ENCODE data around the gene CCDC178.
A peak's percentile ranks its signal among the peaks of the same experiment; 100 is the strongest.
"Not testable (repeated sequence)": the region's sequence is repeated elsewhere in the genome, so short reads cannot be mapped to it uniquely, and the experiment has no call there.

The CCDC178 gene

DNA sequence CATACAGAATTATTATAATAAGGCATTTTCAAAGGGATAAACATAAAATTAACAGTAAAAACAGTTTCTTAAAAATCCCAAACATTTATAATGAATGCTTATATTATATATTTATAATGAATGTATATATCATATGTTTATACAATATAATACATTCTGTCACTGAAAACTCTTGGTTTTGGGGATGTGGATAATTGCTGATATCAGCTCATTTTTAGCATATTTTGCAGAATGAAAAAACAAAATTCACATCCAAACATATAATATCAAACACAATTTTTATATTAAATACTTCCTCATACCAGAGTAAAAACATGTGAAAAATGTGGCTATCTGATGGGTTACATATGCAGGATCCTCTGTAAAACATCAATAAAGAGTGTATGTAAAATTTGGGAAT, 465.0 kb downstream of the CCDC178 start:
- no peak for DNase-seq

DNA sequence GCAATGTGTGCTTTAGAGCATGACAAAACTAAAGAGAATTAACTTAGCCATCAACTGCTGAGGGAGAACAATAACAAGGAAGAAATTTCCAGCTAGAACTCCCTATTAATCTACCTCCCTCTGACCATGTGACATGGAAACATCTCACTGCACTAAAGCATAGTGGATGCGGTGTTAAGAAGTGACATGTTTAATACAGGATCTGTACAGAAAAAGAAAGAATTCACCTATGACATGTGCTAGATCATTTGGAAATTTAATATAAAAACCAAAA, 465.4 kb downstream of the CCDC178 start:
- DNase-seq = no peak

DNA sequence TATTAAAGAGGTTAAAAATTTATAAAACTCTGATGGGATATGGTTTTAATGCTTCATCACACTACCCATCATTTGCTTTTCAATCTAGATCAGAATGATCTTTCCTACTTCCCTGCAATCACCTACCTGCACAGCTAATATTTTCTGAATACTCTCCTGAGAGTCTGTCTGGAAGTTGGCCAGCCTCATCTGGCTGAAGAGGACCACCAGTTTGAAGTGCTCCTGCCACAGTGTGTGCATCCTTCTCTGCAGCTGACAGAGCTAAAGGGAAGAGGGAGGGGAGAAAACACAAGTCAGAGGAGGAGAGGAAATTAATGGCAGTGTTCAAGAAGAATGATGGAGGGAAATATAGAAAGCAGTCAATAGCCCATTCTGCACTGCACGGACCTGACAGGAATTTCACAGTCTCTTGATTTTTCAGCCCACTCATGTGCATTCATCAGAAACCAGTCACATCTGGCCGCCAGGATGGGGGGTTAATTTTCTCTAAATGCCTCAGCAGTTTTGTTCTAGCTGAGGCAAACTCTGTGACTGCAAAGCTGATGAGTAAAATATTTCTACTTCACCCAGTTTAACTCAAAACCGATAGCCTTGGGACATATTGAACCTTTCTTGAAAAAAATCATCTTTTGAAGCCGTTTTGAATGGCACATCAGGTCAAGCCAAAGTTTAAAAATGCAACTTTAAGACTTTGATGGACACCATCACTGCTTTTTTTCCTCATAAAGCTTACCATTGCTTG, 465.9 kb downstream of the CCDC178 start:
- DNase-seq = peak; percentile 50

DNA sequence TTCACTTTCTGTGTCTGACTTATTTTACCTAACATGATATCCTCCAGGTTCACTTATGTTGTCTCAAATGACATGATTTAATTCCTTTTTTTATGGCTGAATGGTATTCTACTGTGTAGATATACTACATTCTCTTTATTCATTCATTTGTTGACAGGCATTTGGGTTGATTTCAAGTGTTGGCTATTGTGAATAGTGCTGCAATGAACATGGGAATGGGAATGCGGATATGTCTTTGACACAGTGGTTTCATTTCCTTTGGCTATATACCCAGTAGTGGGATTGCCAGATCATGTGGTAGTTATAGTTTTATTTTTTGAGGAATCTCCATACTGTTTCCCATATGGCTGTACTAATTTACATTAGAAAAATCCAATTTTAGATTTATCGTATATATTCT, 472.3 kb downstream of the CCDC178 start:
- DNase-seq = no peak

DNA sequence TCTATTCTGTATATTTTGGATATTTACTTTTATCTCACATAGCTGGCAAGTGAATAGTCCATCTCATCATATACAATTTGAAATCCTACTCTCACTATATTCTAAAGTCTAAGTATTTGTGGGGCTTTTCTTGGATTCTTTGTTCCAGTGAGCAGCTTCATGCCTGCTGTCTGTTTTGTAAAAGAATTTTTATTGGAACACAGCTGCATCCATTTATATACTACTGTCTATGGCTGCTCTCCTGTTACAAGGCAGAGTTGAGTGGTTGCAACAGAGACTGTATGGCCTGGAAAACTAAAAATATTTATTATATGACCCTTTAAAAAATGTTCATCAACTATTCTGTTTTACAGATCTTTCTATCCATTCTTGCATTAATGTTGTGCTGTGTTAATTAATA, 474.4 kb downstream of the CCDC178 start:
- no peak for DNase-seq

DNA sequence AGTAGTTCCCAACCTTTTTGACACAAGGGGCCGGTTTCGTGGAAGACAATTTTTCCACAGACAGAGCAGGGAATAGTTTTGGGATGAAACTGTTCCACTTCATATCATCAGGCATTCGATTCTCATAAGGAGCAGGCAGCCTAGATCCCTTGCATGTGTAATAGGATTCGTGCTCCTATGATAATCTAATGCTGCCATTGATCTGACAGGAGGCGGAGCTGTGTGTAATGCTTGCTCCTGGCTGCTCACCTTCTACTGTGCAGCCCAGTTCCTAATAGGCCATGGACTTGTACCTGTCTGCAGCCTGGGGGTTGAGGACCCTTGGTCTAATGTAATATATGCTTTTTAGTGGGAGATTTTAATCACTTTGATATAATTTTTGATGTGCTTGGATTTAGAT, 479.0 kb downstream of the CCDC178 start:
- no peak for DNase-seq

DNA sequence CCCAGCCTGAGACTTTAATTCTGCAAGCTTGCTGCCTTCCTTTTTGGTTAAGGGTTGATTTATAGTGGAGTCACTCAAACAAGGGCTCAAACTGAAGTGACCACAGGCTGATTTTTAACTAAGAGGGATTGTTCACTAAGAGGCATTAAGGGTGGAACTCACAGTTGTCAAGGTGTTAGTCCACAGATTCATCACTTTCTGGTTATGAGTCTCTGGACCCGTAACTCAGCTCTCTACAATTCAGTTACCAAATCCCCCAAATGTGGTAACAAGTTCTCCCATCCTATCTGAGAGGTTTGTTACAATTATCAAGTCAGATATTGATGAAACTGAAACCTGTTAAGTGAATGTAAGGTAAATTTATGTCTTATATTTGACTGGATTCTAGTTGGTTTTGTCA, 481.8 kb downstream of the CCDC178 start:
- DNase-seq = no peak

DNA sequence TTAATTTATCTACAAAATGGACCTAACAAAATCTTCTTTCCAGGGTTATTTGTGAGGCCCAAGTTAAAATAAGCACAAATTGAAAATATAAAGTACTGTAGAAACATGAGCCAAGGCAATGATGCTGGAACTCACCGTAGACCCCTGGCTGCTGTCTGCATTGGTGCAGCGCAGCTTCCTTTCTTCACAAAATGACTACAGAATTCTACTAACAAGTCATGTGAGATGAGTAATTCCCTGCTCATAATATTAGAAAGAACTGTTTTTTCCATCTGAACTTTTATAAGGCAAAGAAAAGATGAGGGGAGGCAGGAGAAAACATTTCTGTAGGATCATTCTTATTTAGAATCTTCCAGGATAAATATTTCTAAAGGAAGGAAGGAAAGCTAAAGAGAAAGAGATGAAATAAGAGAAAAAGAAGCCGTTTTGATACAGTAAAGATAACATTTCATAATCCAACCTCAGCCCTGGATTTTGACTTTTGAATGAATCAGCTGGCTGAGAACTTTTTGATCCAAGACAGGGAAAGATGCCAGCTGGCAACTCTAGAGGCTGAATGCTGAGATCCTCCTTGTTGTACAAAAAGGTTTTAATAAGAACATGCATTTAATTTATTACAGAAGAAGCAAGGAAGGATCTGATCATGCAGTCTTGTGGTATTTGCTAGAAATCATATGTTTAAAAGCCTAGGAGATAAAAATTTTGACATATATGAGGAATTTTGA, 483.8 kb downstream of the CCDC178 start:
- no peak for DNase-seq

DNA sequence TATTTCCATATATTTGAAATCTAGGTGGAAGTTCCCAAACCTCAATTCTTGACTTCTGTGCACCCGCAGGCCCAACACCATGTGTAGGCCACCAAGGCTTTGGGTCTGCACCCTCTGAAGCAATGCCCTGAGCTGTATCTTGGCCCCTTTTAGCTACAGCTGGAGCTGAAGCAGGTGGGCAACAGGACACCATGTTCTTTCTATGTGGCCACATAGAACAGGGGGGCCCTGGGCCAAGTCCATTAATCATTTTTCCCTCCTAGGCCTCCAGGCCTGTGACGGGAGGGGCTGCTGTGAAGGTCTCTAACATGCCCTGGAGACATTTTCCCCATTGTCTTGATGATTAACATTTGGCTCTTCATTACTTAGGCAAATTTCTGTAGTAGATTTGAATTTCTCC, 488.2 kb downstream of the CCDC178 start:
- not testable (repeated sequence) for DNase-seq

DNA sequence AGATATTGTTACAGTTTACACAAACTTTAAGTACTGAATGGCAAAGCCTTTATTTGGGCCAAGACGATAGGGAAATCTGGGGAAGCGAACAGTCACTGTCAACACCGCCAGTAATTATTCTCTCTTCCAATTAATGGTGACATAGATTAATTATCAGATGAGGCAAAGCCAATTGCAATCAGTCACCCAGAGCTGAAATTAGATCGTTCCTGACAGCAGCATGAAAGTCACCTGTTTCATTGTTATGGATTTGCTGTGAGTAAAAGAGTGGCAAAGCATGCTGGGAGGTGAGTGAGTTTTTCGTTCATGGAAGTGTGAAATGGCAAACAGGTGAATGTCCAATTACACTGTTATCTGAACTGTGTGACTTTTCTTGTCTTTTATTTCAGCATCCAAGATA, 502.9 kb downstream of the CCDC178 start:
- no peak for DNase-seq

DNA sequence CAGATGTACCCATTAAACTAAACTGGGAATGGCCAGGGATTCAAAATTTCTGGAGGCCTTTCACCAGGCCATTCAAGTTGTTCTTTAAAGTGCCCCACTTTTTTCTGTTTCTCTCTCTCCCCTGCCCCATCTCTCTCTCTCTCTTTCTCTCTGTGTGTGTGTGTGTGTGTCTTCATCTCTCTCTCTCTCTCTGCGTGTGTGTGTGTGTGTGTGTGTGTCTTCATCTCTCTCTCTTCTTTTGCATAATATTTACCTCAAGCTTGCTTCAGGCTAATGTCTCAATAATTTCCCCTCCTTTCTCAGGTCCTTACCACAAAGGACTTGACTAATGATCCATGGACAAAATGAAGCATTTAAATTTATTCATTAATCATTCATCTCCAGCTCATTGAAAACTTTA, 503.5 kb downstream of the CCDC178 start:
- DNase-seq = no peak

DNA sequence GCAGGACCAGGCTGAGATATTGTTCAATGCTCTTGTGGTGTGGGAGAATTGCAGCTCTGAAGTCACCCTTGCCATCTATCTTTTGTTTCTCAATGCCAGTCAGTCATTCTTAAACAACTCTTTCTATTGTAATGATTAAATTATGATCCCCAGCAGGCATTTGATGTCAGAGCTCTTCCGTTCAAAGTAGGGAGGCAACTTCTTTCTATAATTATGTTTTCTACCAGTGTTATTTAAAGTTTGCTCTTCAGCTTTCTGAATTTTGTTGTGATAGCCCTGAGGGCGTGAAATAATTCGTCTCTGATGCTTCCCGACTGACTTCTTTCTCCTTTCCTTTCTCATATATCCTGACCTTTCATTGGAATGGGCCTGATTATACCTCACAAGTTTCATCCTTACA, 506.3 kb downstream of the CCDC178 start:
- no peak for DNase-seq

DNA sequence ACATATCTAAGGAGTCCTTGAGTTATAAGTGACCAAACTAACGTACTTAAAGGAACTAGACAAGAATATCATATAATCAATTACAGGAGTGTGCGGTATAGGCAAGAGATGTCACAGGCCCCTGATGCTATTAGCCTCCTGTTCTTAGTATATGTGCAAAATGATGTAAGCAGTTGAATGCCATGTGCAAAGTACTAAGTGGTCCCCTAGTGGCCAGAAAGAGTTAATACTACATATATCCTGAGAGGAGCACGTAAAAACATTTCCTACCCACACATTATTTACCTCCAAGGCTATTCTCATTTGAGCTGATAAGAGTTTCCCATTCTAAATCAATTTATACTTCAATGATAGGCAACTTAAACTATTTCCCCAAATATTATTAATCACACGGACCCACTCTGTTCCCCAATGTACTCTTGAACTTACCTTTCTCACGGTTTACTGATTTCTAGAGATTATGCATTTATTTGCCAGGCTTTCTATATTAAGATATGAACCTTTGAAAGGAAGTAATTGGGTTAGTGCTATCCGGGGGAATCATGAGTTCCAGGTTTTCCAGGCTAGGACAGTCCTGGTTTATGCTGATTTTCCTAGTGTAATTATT, 509.7 kb downstream of the CCDC178 start:
- DNase-seq = no peak

DNA sequence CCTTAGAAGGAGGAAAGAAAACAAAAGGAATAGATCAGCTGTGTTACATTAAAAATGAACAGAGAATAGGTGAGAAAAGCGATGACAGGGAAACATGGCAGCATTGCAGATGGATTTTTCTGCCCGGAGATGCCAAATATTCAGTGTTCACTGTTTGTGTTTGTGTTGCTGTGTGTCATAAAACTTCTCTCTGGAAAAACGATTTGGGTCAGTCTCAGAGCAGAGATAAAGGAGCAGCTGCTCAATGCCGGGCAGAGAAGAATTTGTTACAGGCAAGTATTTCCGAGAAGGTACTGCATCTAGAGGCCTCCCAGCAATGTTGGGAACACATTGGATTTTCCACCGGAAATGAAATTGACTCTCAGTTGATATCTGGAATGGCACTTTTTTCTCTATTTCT, 511.3 kb downstream of the CCDC178 start:
- DNase-seq = no peak

DNA sequence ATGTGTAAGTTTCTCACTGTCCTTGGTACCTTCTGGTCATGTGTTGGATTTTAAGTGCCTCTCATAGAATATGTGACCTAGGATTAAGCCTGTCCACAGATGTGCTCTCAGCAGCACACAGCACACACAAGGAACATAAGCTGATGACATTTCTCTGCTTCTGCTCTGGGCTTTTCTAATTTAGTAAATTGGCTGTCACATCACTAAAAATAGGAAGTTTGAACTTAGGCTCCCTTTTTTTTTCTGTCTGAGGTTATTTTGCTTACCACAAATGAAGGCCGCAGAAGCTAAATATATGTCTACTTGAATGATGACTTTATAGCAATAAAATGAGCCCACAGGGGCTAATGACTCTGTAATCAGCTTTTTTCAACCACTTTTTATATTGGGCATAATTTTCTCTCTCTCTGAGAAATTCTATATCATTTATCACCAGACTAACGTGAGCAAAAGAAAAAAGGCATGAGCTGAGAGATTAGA, 517.5 kb downstream of the CCDC178 start:
- no peak for DNase-seq

DNA sequence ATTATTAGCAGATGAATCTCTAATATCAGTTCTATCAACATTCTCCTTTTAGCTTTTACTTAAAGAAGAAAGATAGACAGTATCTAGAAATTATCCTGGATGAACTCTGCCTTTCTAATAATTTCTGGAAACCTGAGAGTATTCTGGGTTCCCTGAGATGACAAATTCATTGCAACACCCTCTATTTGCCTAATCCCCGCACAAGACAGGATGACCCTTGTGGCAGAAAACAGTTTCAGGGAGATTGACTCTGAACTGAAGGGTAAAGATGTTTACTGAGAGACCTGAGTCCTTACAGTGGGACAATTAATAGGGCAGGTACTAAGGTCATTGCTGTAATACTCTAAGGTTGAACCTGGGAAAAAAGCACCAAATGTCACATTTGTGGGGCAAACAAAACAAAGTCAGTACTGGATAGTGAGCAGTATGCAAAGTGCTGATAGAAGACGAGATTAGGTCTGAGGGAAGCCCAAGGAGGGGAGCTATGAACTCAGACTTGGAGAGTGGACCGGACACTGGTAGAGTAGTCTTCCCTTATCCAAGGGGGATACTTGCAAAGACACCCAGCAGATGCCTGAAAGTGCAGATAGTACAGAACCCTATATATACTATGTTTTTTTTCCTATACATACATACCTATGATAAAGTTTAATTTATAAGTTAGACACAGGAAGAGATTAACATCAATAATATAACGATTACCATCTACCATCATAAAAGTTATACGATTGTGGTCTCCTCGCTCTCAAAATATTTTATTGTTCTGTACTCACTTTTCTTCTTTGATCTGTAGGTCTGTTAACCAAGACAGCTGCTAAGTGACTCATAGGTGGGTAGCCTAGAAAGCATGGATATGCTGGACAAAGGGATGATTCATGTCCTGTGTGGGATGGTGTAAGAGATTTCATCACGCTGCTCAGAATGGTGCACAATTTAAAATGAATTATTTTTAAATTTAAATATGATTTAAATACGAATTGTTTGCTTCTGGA, 519.4 kb downstream of the CCDC178 start:
- no peak for DNase-seq

DNA sequence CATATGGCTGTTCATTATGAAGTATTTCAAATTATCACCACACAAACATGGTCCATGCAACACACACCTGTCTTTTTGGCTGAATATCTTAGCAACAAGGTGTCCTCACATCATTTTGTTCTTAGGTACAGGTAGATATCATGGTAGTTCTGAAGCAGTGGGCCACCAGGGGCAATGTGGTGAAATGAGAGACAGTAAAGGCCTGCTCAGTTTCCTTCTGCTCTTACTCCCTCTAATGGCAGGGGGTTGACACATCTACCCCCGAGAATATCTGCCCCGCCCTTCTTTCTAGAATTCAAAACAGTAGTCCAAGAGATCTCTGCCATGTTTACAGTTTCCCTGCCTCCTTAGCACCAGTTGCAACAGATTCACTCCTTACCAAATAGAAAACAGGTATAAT, 520.7 kb downstream of the CCDC178 start:
- peak; percentile 41 for DNase-seq

DNA sequence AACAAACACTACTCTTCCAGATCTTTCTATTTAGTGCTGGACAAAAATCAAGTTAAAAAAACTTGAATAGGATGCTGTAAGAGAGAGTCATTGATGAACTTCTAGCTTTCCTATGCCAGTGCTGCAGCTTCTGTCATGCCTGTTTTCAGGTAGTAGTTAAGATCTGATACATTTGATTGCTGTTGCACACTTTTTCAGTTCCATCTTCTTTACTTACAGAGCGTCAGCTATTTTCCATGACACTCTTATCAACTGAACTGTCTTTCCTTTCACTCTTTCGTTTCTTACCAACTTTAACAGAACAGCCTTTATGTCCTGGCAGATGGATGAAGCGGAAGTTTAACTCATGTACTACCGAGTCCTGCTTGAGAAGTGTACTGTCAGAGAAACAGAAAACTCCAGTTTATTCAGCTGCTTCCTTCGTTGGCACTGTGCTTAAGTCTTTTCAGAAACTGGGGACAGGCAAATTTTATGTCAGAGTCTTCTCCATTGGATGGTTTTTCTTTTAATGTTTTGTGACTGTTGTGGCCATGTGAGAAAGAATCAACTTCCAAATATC, 521.8 kb downstream of the CCDC178 start:
- no peak for DNase-seq

DNA sequence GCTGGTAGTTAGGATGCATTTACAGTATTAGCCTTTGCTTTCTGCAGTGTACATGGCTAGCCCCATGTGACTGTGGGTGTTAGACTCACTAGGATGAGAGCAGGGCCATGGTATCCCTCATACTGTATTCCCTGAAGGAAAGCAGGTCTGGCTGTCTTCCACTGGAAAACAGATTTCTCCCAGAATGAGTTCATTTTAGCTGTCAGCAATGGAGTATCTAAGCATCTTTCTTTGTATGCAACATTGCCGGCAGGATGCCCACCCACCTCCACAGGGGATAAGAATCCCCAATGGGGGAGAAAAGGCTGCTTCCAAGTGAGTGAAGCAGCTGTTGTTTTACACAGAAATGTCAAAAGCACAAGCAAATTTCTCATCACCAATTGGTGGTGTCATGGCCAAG, 525.0 kb downstream of the CCDC178 start:
- no peak for DNase-seq

DNA sequence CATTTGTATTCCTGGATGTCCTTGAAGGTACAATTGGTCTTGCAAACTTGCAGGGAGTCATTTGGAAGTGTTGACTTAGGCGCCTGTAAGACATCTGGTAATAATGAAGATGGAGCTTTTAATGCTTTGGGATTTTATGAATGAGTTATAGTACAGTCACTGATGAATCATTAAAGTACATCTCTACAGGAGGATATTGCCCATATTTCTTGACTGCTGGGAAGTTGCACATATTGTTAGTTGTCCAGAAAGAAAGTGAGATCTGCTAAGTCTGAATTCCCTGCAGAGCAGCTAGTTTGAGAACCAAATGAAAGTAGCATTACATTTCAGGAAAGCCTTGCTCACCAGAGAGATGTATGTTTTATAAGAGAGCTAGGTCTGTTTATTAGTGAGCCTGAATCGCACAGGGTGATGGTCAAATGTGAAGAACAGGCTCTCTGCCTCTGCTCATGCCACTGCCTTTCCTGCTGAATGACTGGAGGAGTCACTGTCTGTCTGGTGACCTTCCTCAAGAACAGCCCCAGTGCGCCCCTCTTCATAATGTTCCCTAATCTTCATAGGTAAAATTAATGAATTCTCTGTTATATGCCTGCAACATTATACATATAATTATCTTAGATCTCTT, 528.7 kb downstream of the CCDC178 start:
- no peak for DNase-seq

DNA sequence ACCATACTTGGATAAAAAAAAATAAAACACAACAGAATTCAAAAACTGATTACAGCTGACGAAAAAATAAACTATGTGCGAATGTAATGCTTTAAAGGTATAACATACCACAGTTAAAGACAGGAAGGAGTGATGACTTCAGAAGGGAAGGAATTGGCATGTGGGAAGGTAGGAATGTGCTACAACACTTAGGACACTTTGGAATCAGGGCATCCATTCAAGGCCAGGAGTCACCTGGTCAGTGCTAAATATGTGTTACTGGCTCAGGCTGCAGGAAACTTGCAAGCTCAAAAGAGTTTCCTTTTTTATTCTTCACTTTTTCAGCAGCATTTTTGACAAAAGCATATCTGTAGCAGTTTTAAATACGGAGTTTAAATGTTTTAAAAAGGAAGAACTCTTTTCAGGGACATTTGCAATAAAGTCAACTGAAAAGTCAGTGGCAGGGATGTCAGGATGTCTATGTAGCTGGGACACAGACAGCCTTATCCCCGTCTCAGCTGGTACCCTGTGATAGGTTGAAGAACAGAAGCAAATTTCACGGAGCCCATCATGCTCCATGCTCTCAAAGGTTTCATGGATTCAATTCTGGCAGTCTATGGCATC, 529.7 kb downstream of the CCDC178 start:
- DNase-seq = no peak

All from DMS153 (cell line).